GM18870 (cell line): Measurements from ENCODE around the gene BAZ1B.
"Not testable (repeated sequence)": the region's sequence is repeated elsewhere in the genome, so short reads cannot be mapped to it uniquely, and the experiment has no call there.

ENCODE experiments used
- ATAC-seq: cut with Tn5 transposase; IDR thresholded peaks from one replicate; pipeline ENCODE4 v1.9.1; 2021; ENCODE audit warnings: moderate library complexity; ENCODE audit not compliant: unreplicated experiment

The BAZ1B gene

DNA sequence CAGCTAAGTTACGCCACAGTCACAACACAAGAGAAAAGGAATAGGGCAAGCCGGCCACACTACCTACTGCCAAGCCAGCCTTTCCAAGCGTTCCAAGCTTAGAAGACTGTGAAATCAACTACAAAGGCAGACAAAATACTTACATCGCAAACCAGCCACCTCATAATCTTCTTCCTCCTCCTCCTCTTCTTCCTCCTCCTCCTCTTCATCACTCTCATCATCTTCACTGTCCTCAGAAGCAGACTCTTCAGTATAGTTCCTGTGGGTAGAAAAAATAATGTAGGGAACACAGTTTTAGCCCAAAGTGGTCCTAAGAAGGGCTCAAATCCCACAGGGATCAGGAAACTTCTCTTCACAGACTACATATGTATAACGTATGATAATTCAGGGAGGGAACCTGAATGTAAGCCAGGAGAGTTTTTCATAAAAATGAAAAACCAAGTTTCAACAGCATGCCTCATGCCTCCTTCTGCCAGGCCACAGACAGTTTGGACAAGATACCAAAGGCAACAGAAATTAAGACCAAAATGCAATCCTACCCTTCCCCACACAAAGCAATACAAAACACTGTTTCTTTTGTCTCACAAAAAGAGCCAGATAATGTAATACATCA lies 74.9 kb downstream of the BAZ1B start:
- ATAC-seq = no peak

DNA sequence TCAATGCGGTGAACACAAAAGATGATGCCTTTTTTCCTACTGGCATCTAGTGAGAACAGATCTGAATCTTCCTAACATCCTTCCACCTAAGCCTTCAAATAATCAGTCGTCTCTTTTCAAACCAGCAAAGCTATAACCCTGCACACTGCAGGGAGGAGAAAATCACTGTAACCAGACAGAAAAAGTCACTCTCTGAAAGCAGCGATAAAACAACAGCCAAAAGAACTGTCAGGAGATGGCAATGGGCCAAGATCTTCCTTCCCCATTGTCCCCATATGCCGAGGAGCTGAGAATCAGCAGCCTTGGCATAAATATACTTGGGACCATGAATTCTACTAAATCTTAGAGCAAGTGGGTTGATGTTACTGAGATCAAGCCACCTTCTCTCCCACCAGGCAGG lies 75.4 kb downstream of the BAZ1B start:
- no peak for ATAC-seq

DNA sequence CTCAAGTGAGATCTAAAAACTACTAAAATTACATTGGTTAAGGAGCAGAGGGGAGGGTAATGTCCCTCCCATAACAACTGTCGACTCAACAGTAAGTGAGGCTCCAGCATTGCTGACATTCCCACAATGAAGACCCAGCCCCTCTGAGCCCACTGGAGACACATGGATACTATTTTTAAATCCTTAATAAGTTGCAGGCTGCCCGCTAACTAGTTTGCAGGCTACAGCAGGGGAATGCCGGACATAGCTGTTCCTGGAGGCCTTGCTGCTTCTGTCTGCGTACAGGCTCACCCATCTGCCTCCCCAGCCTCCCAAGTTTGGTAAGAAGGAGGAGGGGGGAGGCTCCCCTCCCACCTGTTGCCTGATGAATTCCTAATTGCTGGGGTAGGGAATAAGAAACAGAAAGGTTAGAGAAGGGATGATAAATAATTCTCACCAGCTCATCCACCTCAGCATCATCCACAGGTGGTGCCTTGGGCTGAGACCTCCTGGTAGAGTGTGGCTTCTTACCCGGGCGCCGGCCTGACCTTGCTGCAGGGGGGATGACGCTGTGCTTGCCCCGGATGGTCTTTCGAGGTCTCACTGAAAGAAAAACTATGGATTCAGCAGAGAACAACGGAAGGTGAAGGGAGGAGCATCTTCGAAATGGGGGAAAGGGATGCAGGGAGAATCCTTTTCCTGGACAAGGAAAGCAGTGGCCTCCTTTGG lies 78.4 kb downstream of the BAZ1B start:
- ATAC-seq = no peak

DNA sequence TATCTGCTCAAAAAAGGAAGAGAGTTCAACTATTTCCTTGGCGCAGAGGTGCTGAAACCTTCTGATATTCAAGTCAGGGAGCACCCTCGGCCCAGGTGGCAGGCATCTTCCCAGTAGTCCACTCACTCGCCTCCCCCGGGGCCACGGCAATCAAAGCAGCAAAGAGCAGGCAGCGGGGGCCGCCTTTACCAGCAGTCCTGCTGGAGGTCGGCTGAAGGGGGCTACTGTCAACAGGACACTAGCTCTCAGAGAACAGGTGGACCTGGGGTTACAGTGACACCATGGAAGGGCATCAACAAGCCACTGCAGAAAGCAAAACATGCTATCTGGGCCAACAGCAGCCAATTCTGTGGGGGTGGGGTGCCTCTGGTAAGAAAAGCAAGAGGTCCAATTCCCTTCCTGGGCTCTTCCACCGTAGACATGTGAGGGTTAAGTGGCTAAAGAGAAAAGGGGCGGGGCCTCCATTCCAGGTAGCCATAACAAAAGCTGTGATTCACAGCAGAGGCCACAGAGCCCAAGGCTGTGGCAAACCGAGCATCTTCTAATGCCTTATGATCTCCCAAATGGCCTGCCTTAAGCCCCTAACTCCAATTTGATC lies 79.1 kb downstream of the BAZ1B start:
- ATAC-seq = no peak

DNA sequence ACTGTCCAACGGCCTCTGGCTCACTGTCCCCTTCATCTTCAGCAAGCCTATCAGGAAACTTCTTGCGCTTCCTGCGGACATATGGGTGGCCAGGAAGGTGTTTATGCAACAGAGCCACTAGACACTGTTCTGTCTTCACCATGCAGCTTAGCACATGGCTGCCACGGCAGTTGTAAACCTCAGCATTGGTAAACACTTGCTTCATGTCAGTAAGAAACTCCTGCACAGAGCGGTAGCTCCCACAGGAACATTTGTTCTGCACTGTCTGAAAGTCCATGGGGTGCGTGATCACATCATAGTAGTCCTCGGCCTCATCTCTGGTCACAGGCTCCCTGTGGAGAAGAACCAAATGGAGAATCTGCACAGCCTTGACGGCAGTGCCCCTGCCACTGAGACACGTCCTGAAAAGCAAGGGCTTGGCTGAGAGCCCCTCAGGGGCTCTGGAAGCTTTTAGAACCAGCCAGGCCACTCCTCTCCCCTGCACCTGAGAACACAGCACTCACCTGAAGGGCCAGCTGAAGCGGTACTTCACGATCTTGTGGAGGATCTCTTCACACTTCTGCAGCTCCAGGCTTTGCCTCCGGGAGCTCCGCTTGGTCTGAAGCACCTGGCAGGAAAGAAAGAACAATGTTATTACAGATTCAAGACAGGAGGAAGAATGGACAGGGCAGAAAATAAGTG lies 79.7 kb downstream of the BAZ1B start:
- ATAC-seq = no peak

DNA sequence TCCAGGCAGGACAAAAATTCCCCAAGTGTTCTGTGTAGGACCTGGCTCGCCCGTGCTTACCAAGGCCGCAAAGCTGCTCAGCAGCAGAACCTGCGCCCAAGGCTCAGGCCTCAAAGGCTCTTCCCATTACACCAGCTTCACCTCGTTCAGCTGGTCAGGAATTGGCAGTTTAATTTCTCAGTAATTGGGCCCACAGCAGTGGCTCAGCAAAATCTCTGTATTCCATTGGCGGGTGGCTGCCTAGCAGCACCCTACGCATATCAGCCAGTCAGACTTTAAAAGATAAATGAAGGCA lies 82.7 kb downstream of the BAZ1B start:
- ATAC-seq = no peak

DNA sequence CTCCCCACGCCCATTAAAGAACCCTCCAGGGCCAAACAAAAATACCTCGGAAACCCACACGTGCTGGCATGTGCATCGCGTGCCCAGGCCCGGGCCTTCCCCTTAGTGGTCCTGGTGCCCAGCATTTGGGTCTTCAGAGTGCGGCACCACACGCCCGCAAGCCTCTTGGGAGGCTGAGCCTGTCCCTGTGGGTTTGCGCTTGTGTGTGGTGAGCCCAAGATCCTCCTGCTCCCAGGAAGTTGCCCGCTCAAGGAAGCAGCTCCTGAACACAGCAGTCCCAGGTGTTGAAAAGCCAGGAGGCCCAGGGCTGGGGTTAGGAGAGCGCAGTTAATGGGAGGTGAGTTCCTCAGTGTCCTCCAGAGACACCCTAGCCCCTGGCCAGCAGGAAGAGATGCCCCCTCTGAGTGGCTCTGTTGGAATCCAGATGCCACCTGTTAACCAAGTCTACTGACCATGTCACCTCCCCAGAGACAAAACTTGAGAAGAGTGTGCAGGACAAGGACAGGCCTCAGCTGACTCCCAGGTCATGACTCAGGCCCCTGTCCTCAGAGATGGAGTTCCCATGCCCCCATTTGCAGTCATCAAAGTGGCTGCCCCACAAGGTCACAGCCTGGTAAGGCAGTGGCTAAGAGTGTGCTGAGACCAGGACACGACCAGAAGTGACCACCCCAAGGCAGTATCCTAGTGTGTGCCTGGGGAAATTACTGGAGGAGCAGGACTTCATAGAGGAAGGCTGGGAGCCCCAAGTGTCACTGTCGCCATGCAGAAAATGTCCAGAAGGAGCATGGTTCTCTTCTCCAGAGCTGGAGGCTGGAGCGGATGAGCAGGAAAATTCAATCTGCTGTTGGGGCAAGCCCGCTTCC lies 83.3 kb downstream of the BAZ1B start:
- ATAC-seq = no peak

DNA sequence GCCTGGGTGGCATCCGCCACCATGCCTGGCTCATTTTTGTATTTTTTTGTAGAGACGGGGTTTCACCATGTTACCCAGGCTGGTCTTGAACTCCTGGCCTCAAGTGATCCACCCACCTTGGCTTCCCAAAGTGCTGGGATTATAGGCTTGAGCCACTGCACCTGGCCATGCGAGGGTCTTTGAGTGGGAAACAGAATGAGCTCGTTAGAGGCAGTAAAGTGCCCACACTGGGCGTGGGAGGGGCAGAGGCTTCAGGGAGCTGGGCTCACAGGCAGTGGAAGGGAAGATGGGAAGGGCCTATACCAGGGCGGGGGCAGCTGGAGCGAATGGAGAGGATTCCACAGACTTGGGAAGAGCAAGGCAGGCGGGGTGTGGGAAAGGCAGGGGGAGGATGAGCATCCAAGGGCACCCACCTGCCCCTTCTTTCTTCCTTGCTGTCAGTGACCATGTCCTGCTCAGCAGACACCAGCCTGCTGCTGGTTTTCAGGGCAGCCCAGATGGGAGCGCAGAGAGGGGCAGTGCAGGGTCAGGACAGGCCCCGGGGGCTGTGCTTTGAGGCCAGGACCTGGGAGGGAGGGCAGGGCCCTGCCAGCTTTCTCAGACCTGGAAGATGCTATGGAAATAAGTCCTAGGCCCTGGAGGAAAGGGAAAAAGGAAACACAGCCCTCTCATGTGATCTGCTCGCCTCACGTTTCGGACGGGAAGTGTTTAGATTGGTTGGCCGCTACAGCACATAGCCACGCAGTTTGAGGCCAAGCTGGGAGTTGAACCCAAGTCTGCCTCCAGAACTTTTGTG lies 84.3 kb downstream of the BAZ1B start:
- no peak for ATAC-seq

DNA sequence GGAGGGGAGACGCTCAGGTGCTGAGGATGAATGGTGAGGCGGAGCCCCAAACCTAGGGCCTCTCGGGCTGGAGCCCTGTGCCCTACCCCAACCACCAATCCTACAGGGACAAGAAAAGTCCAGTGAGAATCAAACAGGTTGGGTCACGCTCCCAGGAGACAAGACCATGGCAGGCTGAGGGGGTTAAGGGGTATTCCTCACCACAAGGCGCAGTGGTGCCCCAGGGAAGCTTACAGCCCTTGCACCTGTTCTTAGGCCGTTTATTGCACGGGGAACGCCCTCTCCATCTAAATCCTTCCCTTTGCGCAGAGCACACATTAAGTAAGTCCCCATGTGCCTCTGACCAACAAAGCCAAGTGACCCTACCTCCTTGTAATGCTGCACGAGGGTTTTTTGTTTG lies 85.0 kb downstream of the BAZ1B start:
- ATAC-seq = no peak

DNA sequence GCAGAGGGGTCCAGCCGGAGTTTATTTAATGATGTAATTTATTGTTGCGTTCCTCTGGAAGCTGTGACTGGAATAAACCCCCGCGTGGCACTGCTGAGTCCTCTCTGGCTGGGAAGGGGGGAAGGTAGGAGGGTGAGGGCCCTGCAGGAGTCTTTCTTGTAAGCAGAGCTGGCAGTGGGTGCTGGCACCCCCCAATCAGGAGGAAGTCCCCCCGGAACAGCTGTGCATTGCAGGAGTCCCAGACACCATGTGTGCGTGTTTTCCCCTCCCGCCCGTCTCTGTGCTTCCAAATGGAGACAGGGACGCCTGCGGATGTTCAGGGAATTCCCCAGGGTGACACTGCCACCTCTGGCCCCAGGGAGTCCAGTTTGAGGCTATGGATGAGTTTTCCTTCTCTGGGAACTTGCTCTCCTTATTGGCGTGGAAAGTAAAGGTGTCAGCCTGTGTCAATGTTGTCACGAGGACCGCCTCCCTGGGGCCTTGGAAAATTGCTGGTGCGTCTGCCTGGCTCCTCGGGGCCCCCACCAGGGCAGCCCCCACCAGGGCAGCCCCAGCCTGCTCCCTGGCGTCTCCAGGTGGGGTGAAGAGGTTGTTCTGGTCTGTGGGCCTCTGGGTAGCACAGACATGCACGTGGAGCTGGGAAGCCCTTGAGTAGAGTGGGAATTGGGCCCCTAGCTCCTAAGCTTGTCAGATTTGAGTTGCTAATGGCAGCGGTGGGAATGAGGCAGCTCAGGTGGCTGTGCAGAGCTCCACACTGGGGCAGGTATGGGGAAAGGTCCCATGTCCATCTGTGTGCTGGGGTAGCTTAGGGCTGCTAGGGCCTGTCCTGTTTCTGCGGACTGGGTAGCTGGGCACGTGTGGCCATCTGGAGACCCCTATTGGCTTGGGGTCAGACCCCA lies 85.8 kb downstream of the BAZ1B start:
- no peak for ATAC-seq

DNA sequence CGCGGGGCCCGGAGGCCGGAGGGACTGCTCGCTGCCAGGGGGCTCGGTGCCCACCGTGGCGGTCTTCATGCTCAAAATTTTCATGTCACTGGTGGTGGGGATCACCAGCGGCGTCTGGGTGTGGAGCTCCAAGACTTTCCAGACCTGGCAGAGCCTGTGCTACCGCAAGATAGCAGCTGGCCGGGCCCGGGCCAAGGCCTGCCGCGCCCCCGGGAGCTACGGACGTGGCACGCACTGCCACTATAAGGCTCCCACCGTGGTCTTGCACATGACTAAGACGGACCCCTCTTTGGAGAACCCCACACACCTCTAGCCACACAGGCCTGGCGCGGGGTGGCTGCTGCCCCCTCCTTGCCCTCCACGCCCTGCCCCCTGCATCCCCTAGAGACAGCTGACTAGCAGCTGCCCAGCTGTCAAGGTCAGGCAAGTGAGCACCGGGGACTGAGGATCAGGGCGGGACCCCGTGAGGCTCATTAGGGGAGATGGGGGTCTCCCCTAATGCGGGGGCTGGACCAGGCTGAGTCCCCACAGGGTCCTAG lies 86.6 kb downstream of the BAZ1B start:
- no peak for ATAC-seq

DNA sequence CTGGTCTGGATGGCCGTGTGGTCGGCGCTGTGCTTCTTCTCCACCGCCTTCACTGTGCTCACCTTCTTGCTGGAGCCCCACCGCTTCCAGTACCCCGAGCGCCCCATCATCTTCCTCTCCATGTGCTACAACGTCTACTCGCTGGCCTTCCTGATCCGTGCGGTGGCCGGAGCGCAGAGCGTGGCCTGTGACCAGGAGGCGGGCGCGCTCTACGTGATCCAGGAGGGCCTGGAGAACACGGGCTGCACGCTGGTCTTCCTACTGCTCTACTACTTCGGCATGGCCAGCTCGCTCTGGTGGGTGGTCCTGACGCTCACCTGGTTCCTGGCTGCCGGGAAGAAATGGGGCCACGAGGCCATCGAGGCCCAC lies 87.4 kb downstream of the BAZ1B start:
- ATAC-seq = no peak

DNA sequence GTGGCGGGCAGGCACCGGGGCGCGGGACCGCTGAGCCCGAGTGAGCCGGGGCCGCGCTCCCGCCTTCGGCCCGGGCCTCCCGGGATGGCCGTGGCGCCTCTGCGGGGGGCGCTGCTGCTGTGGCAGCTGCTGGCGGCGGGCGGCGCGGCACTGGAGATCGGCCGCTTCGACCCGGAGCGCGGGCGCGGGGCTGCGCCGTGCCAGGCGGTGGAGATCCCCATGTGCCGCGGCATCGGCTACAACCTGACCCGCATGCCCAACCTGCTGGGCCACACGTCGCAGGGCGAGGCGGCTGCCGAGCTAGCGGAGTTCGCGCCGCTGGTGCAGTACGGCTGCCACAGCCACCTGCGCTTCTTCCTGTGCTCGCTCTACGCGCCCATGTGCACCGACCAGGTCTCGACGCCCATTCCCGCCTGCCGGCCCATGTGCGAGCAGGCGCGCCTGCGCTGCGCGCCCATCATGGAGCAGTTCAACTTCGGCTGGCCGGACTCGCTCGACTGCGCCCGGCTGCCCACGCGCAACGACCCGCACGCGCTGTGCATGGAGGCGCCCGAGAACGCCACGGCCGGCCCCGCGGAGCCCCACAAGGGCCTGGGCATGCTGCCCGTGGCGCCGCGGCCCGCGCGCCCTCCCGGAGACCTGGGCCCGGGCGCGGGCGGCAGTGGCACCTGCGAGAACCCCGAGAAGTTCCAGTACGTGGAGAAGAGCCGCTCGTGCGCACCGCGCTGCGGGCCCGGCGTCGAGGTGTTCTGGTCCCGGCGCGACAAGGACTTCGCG lies 88.0 kb downstream of the BAZ1B start:
- ATAC-seq = no peak

DNA sequence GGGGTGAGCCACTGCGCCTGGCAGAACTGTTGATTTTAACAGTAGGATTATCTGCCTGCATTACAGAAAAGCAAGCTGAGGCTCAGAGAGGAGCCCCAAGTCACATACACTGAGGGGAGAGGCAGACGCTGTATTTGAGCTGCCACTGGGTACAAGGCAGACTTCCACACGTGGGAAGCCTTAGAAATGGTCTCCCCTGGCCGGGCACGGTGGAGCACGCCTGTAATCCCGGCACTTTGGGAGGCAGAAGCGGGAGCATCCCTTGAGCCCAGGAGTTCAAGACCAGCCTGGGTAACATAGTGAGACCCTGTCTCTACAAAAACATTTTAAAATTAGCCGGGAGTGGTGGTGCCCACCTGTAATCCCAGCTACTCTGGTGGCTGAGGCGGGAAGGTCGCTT lies 89.4 kb downstream of the BAZ1B start:
- no peak for ATAC-seq

DNA sequence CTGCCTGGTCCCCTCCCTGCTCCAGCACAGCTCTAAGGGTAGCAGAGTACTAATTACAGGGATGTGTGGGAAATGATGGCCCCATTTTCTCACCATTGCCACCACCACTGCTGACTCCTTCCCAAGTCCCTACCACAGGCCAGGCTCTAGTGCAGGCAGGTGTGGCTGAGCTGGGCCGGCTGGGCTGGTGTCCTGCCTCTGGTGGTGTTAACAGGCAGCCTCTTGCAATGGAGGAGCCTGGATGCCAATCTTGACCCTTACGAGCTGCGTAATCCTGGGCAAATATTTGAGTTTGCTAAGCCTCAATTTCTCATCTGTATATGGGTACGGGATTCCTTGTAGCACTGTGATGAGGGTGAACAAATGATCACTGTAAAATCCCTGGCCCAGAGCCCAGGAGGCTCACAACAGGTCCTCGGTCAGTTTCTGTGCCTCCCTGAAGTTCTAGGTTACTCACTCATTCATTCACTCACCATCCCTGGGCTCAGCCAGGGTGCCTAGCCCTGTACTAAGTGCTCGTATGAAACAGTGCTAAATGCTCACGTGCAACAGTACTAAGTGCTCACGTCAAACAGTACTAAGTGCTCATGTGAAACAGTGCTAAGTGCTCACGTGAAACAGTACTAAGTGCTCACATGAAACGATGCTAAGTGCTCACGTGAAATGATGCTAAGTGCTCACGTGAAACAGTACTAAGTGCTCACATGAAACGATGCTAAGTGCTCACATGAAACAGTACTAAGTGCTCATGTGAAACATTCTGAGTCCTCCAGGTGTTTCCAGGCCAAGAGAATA lies 90.9 kb downstream of the BAZ1B start:
- no peak for ATAC-seq

DNA sequence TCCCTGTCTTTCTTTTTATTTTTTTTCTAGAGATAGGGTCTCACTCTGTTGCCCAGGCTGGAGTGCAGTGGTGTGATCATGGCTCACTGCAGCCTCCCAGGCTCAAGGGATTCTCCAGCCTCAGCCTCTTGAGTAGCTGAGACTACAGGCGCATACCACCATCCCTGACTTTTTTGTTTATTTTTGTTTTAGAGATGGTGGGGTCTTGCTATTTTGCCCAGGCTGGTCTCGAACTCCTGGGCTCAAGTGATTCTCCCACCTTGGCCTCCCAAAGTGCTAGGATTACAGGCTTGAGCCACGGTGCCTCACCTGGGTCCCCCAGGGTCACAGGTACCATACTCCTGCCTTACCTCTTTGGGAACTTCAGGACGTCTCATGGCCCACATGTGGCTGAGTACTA lies 91.6 kb downstream of the BAZ1B start:
- not testable (repeated sequence) for ATAC-seq

DNA sequence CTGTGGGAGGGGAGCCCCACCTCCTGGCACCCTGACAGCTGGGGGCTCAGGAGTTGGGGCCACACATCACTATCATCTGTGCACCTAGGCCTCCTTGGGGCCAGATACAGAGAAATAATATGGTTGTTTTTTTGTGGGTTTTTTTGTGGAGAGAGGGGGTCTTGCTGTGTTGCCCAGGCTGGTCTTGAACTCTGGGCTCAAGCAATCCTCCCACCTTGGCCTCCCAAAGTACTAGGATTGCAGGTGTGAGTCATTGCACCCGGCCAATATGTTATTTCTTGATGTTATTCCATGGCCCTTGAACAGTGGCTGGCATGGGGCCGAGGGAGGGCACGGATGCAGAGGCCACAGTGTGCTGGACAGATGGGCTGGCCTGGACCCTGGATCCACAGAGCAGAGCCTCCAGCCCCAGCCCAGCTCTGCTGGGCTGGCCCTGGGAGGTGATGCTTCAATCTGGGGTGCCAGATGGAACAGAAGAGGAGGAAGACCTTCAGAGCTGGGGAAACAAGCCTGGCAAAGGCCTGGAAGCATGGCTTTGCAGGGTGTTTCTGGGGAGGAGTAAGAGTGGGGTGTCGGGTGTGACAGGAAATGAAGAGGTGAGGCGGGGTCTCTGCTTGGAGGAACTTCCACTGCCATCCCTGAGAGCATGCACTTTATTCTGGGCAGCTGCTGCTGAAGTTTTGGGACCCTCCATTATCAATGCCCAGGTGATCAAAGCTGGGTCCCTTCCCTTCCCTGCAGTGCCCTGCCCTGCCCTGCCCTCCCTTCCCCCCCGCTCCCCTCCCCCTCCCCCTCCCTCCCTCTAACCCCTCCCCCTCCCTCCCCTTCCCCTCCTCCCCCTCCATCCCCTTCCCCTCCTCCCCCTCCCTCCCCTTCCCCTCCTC lies 92.2 kb downstream of the BAZ1B start:
- ATAC-seq = no peak
